ENCODE results near the gene SGPP1. TPM values are rescaled to one million over a fixed set of nuclear protein-coding genes. Genes with fewer than 3 reads are reported as not detected.

The SGPP1 gene
- total RNA-seq, 1 experiment from 2014 or later: 17.7 TPM

- no peak overlapping the region for H3K9ac ChIP-seq (ENCODE audit: low read length)
- no peak overlapping the region for H3K4me3 ChIP-seq (replicated peaks in 1 of 2; ENCODE audit: low read depth in 1 of 2, low read length in 2 of 2)
- no peaks in the 10 kb centered on the region for H4K20me1 ChIP-seq (ENCODE audit: insufficient read depth)
- no TSS peak for BruUV-seq (replicated peaks)
- no peaks in the 10 kb centered on the region for H3K79me2 ChIP-seq (ENCODE audit: insufficient read depth, low read length)
- TF ChIP-seq CBX3 (IDR thresholded peaks at IDR 0.05; ENCODE audit: low read depth): no peak
- TF ChIP-seq CEBPB (IDR thresholded peaks at IDR 0.05; ENCODE audit: low read depth): no peak
- TF ChIP-seq RAD21 (IDR thresholded peaks at IDR 0.05; ENCODE audit: low read depth): no peak
- no peak for TF ChIP-seq TCF7L2 (IDR thresholded peaks at IDR 0.05; ENCODE audit: borderline replicate concordance, extremely low read depth, insufficient read depth, insufficient read length)
- TF ChIP-seq EZH2 (IDR thresholded peaks at IDR 0.05): no peak
- no peak for TF ChIP-seq EGR1 (IDR thresholded peaks at IDR 0.05; ENCODE audit: low read depth)
- no peak for TF ChIP-seq ELF1 (IDR thresholded peaks at IDR 0.05; ENCODE audit: borderline replicate concordance, low read depth)
- no peak for TF ChIP-seq JUND (IDR thresholded peaks at IDR 0.05)
- H3K9me2 ChIP-seq (ENCODE audit: insufficient read depth): no peaks in the 10 kb centered on the region
- ChIA-PET RAD21 (ENCODE audit: low non-redundant PET in 1 of 2, low total read pairs in 2 of 2, uncharacterized antibody in 2 of 2, unreplicated experiment in 2 of 2) (no interaction called here), POLR2A (interaction anchor here (0.7 to 1.8 kb wide), 2 partner anchors 13 to 144 kb away, joined by 3 to 5 read pairs; partner anchors contain the start of gene WDR89), CTCF (no interaction called here)
- no peak overlapping the region for H2AFZ ChIP-seq (ENCODE audit: low read depth, low read length, poor library complexity, severe bottlenecking)
- H3K36me3 ChIP-seq (ENCODE audit: control insufficient read depth in 1 of 2, insufficient read depth in 2 of 2, low read length in 2 of 2): no peaks in the 10 kb centered on the region
- DNase-seq (ENCODE audit: low read depth, low spot score) (no peak), ATAC-seq (no peak)
- intact Hi-C loops (cut with micrococcal nuclease): no loop called here
- no peak overlapping the region for H3K4me2 ChIP-seq (ENCODE audit: low read length)
- H3K4me1 ChIP-seq (ENCODE audit: control insufficient read depth in 1 of 2, insufficient read depth in 2 of 2, low read length in 2 of 2): peaks cover 7 to 19% of the 10 kb centered on the region in 2 experiments
- no peak overlapping the region for H3K27ac ChIP-seq (ENCODE audit: low read depth, low read length)
- H3K27me3 ChIP-seq (ENCODE audit: insufficient read depth, low read length): no peaks in the 10 kb centered on the region
- H3K9me3 ChIP-seq (ENCODE audit: control insufficient read depth in 1 of 2, insufficient read depth in 1 of 2, low read depth in 1 of 2, low read length in 2 of 2): no peaks in the 10 kb centered on the region
These were observed 72.9 kb downstream of the SGPP1 start for GRCh38 chr14:63654936-63655335.

GRCh38 chr14:63654346-63654745 is 73.5 kb downstream of the SGPP1 start:
- H3K9me2 ChIP-seq (ENCODE audit: insufficient read depth): no peaks in the 10 kb centered on the region
- H3K27me3 ChIP-seq (ENCODE audit: insufficient read depth, low read length): no peaks in the 10 kb centered on the region
- no TSS peak for BruUV-seq (replicated peaks)
- no peak overlapping the region for H3K9ac ChIP-seq (ENCODE audit: low read length)
- no peak overlapping the region for H2AFZ ChIP-seq (ENCODE audit: low read depth, low read length, poor library complexity, severe bottlenecking)
- H3K4me2 ChIP-seq (ENCODE audit: low read length): no peak overlapping the region
- H3K27ac ChIP-seq (ENCODE audit: low read depth, low read length): no peak overlapping the region
- DNase-seq (ENCODE audit: low read depth, low spot score) (no peak), ATAC-seq (no peak)
- intact Hi-C loops (cut with micrococcal nuclease): no loop called here
- no peak for TF ChIP-seq MAX (IDR thresholded peaks at IDR 0.05)
- no peaks in the 10 kb centered on the region for H3K79me2 ChIP-seq (ENCODE audit: insufficient read depth, low read length)
- ChIA-PET POLR2A (interaction anchor here (0.7 to 1.8 kb wide), 2 partner anchors 12 to 143 kb away, joined by 3 to 5 read pairs; partner anchors contain the start of gene WDR89), RAD21 (ENCODE audit: low non-redundant PET in 1 of 2, low total read pairs in 2 of 2, uncharacterized antibody in 2 of 2, unreplicated experiment in 2 of 2) (no interaction called here), CTCF (no interaction called here)
- peaks cover under 1 to 13% of the 10 kb centered on the region in 2 experiments for H3K4me1 ChIP-seq (ENCODE audit: control insufficient read depth in 1 of 2, insufficient read depth in 2 of 2, low read length in 2 of 2)
- H4K20me1 ChIP-seq (ENCODE audit: insufficient read depth): no peaks in the 10 kb centered on the region
- no peak overlapping the region for H3K4me3 ChIP-seq (replicated peaks in 1 of 2; ENCODE audit: low read depth in 1 of 2, low read length in 2 of 2)
- H3K36me3 ChIP-seq (ENCODE audit: control insufficient read depth in 1 of 2, insufficient read depth in 2 of 2, low read length in 2 of 2): no peaks in the 10 kb centered on the region
- no peaks in the 10 kb centered on the region for H3K9me3 ChIP-seq (ENCODE audit: control insufficient read depth in 1 of 2, insufficient read depth in 1 of 2, low read depth in 1 of 2, low read length in 2 of 2)

Data from HCT116 (cell line).